Nephron progenitor cell (in vitro differentiated cells): ENCODE results near the gene PRKCA.

Experiments
- DNase-seq: peaks from one replicate; pipeline ENCODE4 v3.0.0; 2021
- H3K27ac Mint-ChIP-seq: 2 replicates; pipeline ENCODE4 v1.8.0; 2021; ENCODE audit warnings: mild to moderate bottlenecking, moderate library complexity, mixed read lengths
- H3K27me3 Mint-ChIP-seq: 2 replicates; pipeline ENCODE4 v1.8.0; 2021; ENCODE audit warnings: mild to moderate bottlenecking, low read depth, mixed read lengths; ENCODE audit not compliant: poor library complexity
- H3K36me3 Mint-ChIP-seq: 2 replicates; pipeline ENCODE4 v1.8.0; 2021; ENCODE audit warnings: low read depth, mixed read lengths
- H3K4me1 Mint-ChIP-seq: 2 replicates; pipeline ENCODE4 v1.8.0; 2021; ENCODE audit warnings: mixed read lengths
- H3K4me3 Mint-ChIP-seq: 2 replicates; pipeline ENCODE4 v1.8.0; 2021; ENCODE audit warnings: mild to moderate bottlenecking, moderate library complexity, mixed read lengths
- H3K9me3 Mint-ChIP-seq: 2 replicates; pipeline ENCODE4 v1.8.0; 2021; ENCODE audit warnings: mild to moderate bottlenecking, moderate library complexity, mixed read lengths
- CTCF ChIP-seq: fragments of 200-600 bp; sonication (generic); IDR thresholded peaks from 2 replicates; pipeline ENCODE4 v1.5.0; 2021; ENCODE audit warnings: antibody characterized with exemption

Gene PRKCA

DNA sequence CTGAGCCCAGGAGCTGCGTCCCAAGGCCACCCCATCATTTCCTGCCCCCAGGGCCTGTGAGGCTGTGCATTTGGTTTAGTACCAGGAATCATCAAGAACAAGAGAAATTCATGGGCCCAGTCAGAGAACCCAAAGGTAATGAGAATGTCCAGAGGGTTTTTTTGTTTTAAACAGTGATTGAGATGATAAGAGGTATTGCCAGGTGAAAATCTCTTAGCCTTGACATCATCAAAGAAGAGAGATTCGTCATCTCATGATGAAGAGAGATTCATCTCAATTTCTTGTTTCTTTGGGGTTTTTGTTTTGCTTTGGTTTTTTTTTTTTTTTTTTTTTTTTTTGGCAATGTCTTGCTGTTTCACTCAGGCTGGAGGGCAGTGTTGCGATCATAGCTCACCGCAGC is 361.9 kb downstream of the PRKCA start:
- Mint-ChIP-seq H3K9me3 (peaks cover 14% of the 10 kb centered on the region), H3K27me3 (no peaks in the 10 kb centered on the region), H3K36me3 (peaks cover 15% of the 10 kb centered on the region), H3K4me1 (peaks cover 12% of the 10 kb centered on the region), H3K4me3 (no peak overlapping the region), H3K27ac (no peak overlapping the region)
- DNase-seq = no peak
- TF ChIP-seq CTCF = no peak

GRCh38 chr17:66665194-66665593 is 362.8 kb downstream of the PRKCA start:
- Mint-ChIP-seq H3K9me3 (peaks cover 15% of the 10 kb centered on the region), H3K36me3 (peaks cover 15% of the 10 kb centered on the region), H3K4me3 (no peak overlapping the region), H3K27me3 (no peaks in the 10 kb centered on the region), H3K27ac (no peak overlapping the region), H3K4me1 (peaks cover 12% of the 10 kb centered on the region)
- no peak for DNase-seq
- no peak for TF ChIP-seq CTCF

GRCh38 chr17:66667090-66667489 is 364.7 kb downstream of the PRKCA start:
- Mint-ChIP-seq H3K4me3 (no peak overlapping the region), H3K4me1 (peaks cover 5% of the 10 kb centered on the region), H3K27me3 (no peaks in the 10 kb centered on the region), H3K27ac (no peak overlapping the region), H3K9me3 (peaks cover 15% of the 10 kb centered on the region), H3K36me3 (peaks cover 15% of the 10 kb centered on the region)
- DNase-seq = no peak
- TF ChIP-seq CTCF = no peak

DNA sequence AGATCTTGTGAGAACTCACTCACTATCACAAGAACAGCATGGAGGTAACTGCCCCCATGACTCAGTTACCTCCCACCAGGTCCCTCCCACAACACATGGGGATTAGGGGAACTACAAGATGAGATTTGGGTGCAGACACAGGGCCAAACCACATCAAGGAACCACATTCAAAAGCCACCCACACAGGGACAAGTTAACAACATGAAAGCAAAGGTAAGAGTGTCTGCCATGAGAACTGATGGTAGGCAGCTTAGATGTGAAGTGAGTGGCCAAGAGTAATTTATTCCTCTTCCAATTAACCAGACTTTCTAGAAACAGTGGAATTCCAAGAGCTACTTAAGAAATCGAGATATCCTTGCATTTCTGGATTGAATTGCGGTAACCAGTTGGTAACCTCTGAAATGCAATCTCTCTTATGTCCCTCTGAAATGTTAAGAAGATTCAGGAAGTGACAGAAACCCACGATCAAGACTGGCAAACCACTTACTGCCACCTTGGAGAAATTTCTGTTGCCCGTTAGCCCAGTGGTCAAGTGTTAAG is 365.1 kb downstream of the PRKCA start:
- peaks cover 15% of the 10 kb centered on the region for H3K36me3 Mint-ChIP-seq
- no peak for TF ChIP-seq CTCF

GRCh38 chr17:66670206-66670605 is 367.8 kb downstream of the PRKCA start:
- H3K9me3 Mint-ChIP-seq = peaks cover 15% of the 10 kb centered on the region
- DNase-seq = no peak
- H3K27me3 Mint-ChIP-seq = no peaks in the 10 kb centered on the region
- peaks cover 12% of the 10 kb centered on the region for H3K4me1 Mint-ChIP-seq
- TF ChIP-seq CTCF = no peak
- H3K27ac Mint-ChIP-seq = no peak overlapping the region
- no peak overlapping the region for H3K4me3 Mint-ChIP-seq
- peaks cover 15% of the 10 kb centered on the region for H3K36me3 Mint-ChIP-seq

More for the DNA sequence above, 365.1 kb downstream of the PRKCA start:
- H3K4me1 Mint-ChIP-seq = peaks cover 5% of the 10 kb centered on the region
- H3K27ac Mint-ChIP-seq = no peak overlapping the region
- H3K4me3 Mint-ChIP-seq = no peak overlapping the region
- no peak for DNase-seq
- no peaks in the 10 kb centered on the region for H3K27me3 Mint-ChIP-seq
- peaks cover 15% of the 10 kb centered on the region for H3K9me3 Mint-ChIP-seq

GRCh38 chr17:66671156-66671555 is 368.7 kb downstream of the PRKCA start:
- no peak for TF ChIP-seq CTCF
- Mint-ChIP-seq H3K4me3 (no peak overlapping the region), H3K9me3 (peaks cover 15% of the 10 kb centered on the region), H3K27me3 (no peaks in the 10 kb centered on the region), H3K27ac (no peak overlapping the region), H3K4me1 (peaks cover 22% of the 10 kb centered on the region), H3K36me3 (peaks cover 15% of the 10 kb centered on the region)
- no peak for DNase-seq
